Measurements from ENCODE around the gene DPP6.

Gene DPP6

GRCh38 chr7:154415709-154416399 is 363.7 kb downstream of the DPP6 start:
- TF ChIP-seq, protein P1, sequence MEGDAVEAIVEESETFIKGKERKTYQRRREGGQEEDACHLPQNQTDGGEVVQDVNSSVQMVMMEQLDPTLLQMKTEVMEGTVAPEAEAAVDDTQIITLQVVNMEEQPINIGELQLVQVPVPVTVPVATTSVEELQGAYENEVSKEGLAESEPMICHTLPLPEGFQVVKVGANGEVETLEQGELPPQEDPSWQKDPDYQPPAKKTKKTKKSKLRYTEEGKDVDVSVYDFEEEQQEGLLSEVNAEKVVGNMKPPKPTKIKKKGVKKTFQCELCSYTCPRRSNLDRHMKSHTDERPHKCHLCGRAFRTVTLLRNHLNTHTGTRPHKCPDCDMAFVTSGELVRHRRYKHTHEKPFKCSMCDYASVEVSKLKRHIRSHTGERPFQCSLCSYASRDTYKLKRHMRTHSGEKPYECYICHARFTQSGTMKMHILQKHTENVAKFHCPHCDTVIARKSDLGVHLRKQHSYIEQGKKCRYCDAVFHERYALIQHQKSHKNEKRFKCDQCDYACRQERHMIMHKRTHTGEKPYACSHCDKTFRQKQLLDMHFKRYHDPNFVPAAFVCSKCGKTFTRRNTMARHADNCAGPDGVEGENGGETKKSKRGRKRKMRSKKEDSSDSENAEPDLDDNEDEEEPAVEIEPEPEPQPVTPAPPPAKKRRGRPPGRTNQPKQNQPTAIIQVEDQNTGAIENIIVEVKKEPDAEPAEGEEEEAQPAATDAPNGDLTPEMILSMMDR (IDR thresholded peaks at IDR 0.05) = no peak
- no peak for DNase-seq (ENCODE audit: low spot score)
- Histone ChIP-seq H3K4me3 (no peak overlapping the region), H3K27ac (no peak overlapping the region)

DNA sequence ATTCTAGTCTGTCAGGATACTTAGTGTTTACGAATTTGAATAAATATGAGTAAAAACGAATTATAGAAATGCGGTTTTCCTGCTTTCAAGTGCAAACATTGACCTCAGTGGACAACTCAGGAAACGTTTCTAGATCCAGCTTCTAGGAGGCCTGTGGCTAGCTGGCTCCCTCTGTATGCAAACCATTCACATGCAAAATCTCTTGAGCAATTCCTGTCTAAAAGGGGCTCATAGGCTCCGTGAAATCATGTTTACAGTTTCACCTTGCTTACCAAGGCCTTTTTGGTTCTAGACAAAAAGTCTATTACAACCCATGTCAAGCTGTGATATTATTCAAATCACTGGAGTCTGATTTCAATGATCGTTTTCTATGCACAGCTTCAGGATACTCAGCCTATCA is 364.5 kb downstream of the DPP6 start:
- Histone ChIP-seq H3K4me3 (no peak overlapping the region), H3K27ac (no peak overlapping the region)
- TF ChIP-seq, protein P1 (IDR thresholded peaks at IDR 0.05) = no peak
- DNase-seq (ENCODE audit: low spot score) = no peak

DNA sequence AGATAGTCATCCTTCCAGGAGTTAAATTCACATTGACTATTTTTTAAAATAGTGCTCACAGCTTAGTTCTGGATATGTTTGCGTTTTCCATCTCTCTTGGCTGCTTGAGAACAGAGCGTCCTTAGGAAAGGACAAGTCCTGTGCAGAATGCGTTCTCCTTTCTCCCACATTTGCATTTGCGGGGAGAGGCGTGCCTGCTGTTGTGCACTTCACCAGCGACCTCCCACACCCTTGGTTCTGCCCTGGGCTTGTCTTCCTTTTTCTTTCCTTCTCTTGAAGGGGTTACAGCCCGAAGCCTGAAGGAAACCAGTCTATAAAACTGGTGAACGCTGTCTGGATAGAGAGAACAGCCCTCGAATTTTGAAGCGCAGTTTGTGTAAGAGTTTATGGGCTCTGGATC is 367.1 kb downstream of the DPP6 start:
- Histone ChIP-seq H3K4me3 (no peak overlapping the region), H3K27ac (no peak overlapping the region)
- TF ChIP-seq, protein P1 (IDR thresholded peaks at IDR 0.05) = no peak
- no peak for DNase-seq (ENCODE audit: low spot score)

DNA sequence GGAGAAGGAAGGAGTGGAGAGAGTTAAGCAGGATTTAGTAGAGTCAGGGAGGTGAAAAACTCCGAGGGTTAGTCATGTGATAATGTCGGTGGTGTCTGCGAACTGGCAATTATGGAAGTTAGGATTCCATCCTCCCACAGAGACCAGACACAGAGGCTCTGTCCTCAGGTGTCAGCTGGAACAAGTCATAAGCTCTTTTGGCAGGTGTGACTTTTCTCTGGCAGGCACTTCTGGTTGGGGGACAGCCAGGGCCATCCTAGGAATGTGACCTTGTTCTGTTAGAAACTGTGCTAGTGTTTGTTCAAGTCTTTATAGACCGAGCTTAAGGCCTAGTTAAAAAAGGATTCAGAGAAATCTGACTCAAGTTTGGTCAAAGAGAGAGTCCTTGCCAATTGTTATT is 371.0 kb downstream of the DPP6 start:
- Histone ChIP-seq H3K27ac (no peak overlapping the region), H3K4me3 (no peak overlapping the region)
- TF ChIP-seq, protein P1 (IDR thresholded peaks at IDR 0.05) = no peak
- DNase-seq (ENCODE audit: low spot score) = no peak

DNA sequence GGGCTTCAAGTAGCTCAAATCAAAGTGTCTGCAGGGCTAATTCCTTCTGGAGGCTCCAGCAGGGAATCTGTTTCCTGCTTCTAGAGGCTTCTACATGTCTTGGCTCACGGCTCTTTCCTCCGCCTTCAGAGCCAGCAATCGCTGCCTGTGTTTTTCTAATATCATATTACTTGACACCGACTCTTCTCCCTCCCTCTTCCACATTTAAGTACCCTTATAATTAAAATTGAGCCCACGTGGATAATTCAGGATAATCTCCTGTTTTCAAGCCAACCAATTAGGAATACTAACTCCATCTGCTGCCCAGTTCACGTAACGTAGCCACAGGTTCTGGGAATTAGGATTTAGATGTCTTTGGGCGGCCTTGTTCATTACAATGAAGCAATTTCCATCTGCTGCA is 372.2 kb downstream of the DPP6 start:
- Histone ChIP-seq H3K27ac (no peak overlapping the region), H3K4me3 (no peak overlapping the region)
- TF ChIP-seq, protein P1 (IDR thresholded peaks at IDR 0.05) = no peak
- no peak for DNase-seq (ENCODE audit: low spot score)

DNA sequence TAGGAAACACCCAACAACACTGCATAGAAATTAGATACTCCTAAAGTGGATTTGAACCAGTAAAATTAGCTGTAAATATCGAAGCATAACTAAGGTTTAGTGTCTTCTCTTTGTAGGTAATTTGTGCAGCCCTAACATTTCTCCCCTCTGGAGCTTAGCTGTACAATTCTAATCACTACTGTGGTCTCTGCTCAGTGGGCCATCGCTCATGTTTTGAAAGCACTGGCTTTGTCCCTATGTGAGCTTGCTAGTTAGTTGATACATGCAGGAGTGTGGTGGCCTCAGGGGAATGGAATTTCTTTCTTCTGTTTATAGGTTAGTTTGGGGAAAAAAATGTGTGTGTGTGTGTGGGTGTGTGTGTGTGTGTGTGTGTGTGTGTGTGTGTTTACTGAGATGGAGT is 373.1 kb downstream of the DPP6 start:
- H3K27ac ChIP-seq = no peak overlapping the region
- TF ChIP-seq, protein P1 (IDR thresholded peaks at IDR 0.05) = no peak
- H3K4me3 ChIP-seq = no peak overlapping the region
- DNase-seq (ENCODE audit: low spot score) = no peak

GRCh38 chr7:154426778-154427177 is 374.6 kb downstream of the DPP6 start:
- TF ChIP-seq, protein P1 (IDR thresholded peaks at IDR 0.05) = no peak
- no peak overlapping the region for H3K27ac ChIP-seq
- no peak overlapping the region for H3K4me3 ChIP-seq
- no peak for DNase-seq (ENCODE audit: low spot score)

All from coronary artery (tissue), 2 donors.